OCI-LY7 (cell line): ENCODE results near the gene FOXO3. TPM values are rescaled to one million over a fixed set of nuclear protein-coding genes. Genes with fewer than 3 reads are reported as not detected.
A peak's percentile ranks its signal among the peaks of the same experiment; 100 is the strongest.

Experiments used
- BruUV-seq: library from RNA; stranded (reverse); fragments of 400-500 nt; replicated peaks from 2 replicates; lab custom pipeline; 2021; lab: Mats Ljungman, UMichigan
- CTCF ChIA-PET: fragments of 300-600 bp; sonication (Branson Sonifier 250); formaldehyde crosslinking; loops from one replicate; lab custom pipeline; 2022; ENCODE audit warnings: antibody characterized with exemption; ENCODE audit not compliant: unreplicated experiment; lab: Charles Lee
- POLR2A ChIA-PET: fragments of 300-600 bp; sonication (Branson Sonifier 250); formaldehyde crosslinking; loops from one replicate; lab custom pipeline; 2022; ENCODE audit warnings: antibody characterized with exemption; lab: Charles Lee
- DNase-seq: peaks from one replicate; pipeline ENCODE4 v3.0.0-alpha.2; 2015; ENCODE audit warnings: low spot score
- H2AFZ ChIP-seq: fragments of 200-600 bp; sonication (generic), shearing (Covaris generic); 2 replicates; pipeline ENCODE4 v1.6.1; 2014; ENCODE audit warnings: mild to moderate bottlenecking, antibody characterized with exemption, low read length, moderate library complexity
- H3K27ac ChIP-seq: fragments of 200-600 bp; sonication (generic); 2 replicates; pipeline ENCODE4 v1.5.1; 2014; ENCODE audit warnings: mixed run types, low read depth, mild to moderate bottlenecking, moderate library complexity, low read length, inconsistent platforms; ENCODE audit not compliant: poor library complexity, severe bottlenecking
- H3K36me3 ChIP-seq: fragments of 200-600 bp; sonication (generic); 2 replicates; pipeline ENCODE4 v1.6.1; 2014; ENCODE audit warnings: mild to moderate bottlenecking, antibody characterized with exemption, low read length, moderate library complexity, mixed read lengths; ENCODE audit not compliant: insufficient read depth
- H3K4me1 ChIP-seq: fragments of 200-600 bp; sonication (generic); 2 replicates; pipeline ENCODE4 v1.5.1; 2014; ENCODE audit warnings: mild to moderate bottlenecking, low read length; ENCODE audit not compliant: insufficient read depth, poor library complexity, severe bottlenecking
- H3K4me2 ChIP-seq: fragments of 200-600 bp; sonication (generic); 2 replicates; pipeline ENCODE4 v1.6.1; 2014; ENCODE audit warnings: mild to moderate bottlenecking, low read length
- H3K4me3 ChIP-seq: fragments of 200-600 bp; sonication (generic); 2 replicates; pipeline ENCODE4 v1.5.1; 2014; ENCODE audit warnings: mild to moderate bottlenecking, low read depth, low read length; ENCODE audit not compliant: poor library complexity, severe bottlenecking
- H3K79me2 ChIP-seq: fragments of 200-600 bp; sonication (generic); 2 replicates; pipeline ENCODE4 v1.6.1; 2016; ENCODE audit warnings: low read depth, mild to moderate bottlenecking, low read length, moderate library complexity, mixed read lengths; ENCODE audit not compliant: insufficient read depth
- H3K9me2 ChIP-seq: fragments of 200-600 bp; sonication (generic); 2 replicates; pipeline ENCODE4 v1.6.1; 2016; ENCODE audit warnings: mild to moderate bottlenecking, low read length, mixed read lengths; ENCODE audit not compliant: insufficient read depth
- H3K9me3 ChIP-seq: fragments of 200-600 bp; sonication (generic); 2 replicates; pipeline ENCODE4 v1.6.1; 2014; ENCODE audit warnings: mild to moderate bottlenecking, mixed run types, low read length, mixed read lengths
- H4K20me1 ChIP-seq: fragments of 200-600 bp; sonication (generic); 2 replicates; pipeline ENCODE4 v1.6.1; 2014; ENCODE audit warnings: mild to moderate bottlenecking, antibody characterized with exemption, low read length, moderate library complexity, mixed read lengths; ENCODE audit not compliant: insufficient read depth
- CTCF ChIP-seq: fragments of 200-600 bp; sonication (generic); conservative IDR thresholded peaks from 2 replicates; pipeline ENCODE4 v1.5.1; 2014; ENCODE audit warnings: mild to moderate bottlenecking, antibody characterized with exemption, low read length, moderate library complexity, mixed read lengths
- EZH2phosphoT487 ChIP-seq: fragments of 200-600 bp; sonication (generic); IDR thresholded peaks from 2 replicates; pipeline ENCODE4 v1.6.1; 2018; ENCODE audit warnings: low read depth, borderline replicate concordance, mild to moderate bottlenecking, mixed run types, antibody characterized with exemption, low read length, moderate library complexity, mixed read lengths
- intact Hi-C: fragments of 100-400 bp; cut with micrococcal nuclease; formaldehyde crosslinking; loops from one replicate; pipeline ENCODE4 v1.10.0; 2022; ENCODE audit not compliant: unreplicated experiment
- total RNA-seq, 2 experiments: library from RNA; depleted of rRNA in 1 of 2; stranded (reverse); fragments of >200 nt in 1 of 2; shearing (Covaris generic) in 1 of 2; gene quantifications; 2 replicates each; pipeline ENCODE4 v1.2.3, GENCODE V29; 2014 to 2022

Gene FOXO3
- total RNA-seq, 2 experiments from 2014 or later: 3.8 to 9.9 TPM

GRCh38 chr6:108556866-108557493 lies 3.7 kb upstream of the FOXO3 start:
- no peak for TF ChIP-seq CTCF
- TF ChIP-seq EZH2phosphoT487: no peak
- ChIA-PET POLR2A (interaction anchor here (0.7 to 1.1 kb wide), 2 partner anchors 20 to 326 kb away, joined by 3 read pairs; no protein-coding TSS in a partner anchor), CTCF (no interaction called here)
- no peaks in the 10 kb centered on the region for H3K9me2 ChIP-seq
- H2AFZ ChIP-seq: peak overlapping the region; percentile 72
- H3K36me3 ChIP-seq: no peaks in the 10 kb centered on the region
- no peaks in the 10 kb centered on the region for H3K79me2 ChIP-seq
- peak overlapping the region; percentile 91 for H3K4me3 ChIP-seq
- H3K27ac ChIP-seq: no peak overlapping the region
- DNase-seq: no peak
- H4K20me1 ChIP-seq: no peaks in the 10 kb centered on the region
- H3K9me3 ChIP-seq: no peaks in the 10 kb centered on the region
- BruUV-seq: no TSS peak
- intact Hi-C loops: loop anchor here (5.0 kb wide), 1 partner anchor 515 kb away; no protein-coding TSS in a partner anchor
- peak overlapping the region; percentile 94 for H3K4me2 ChIP-seq
- H3K4me1 ChIP-seq: peaks cover 13% of the 10 kb centered on the region

- no peaks in the 10 kb centered on the region for H3K79me2 ChIP-seq
- peak overlapping the region; percentile 94 for H3K4me2 ChIP-seq
- CTCF ChIA-PET: interaction anchor here (1.1 kb wide), 1 partner anchor 35 kb away, joined by 3 read pairs; no protein-coding TSS in a partner anchor
- H3K36me3 ChIP-seq: no peaks in the 10 kb centered on the region
- no TSS peak for BruUV-seq
- H3K27ac ChIP-seq: peak overlapping the region; percentile 61
- 0 out of 2 replicates have a peak, but pooled peaks have one; percentile 7 for TF ChIP-seq CTCF
- TF ChIP-seq EZH2phosphoT487: no peak
- H3K4me1 ChIP-seq: peaks cover 9% of the 10 kb centered on the region
- no peaks in the 10 kb centered on the region for H3K9me2 ChIP-seq
- H3K4me3 ChIP-seq: peak overlapping the region; percentile 91
- POLR2A ChIA-PET: interaction anchor here (0.5 to 1.1 kb wide), 6 partner anchors 18 to 601 kb away, joined by 3 to 5 read pairs (median 4); no protein-coding TSS in a partner anchor
- H4K20me1 ChIP-seq: peaks cover 1% of the 10 kb centered on the region; the same call in 1 of the 2 replicates
- intact Hi-C loops: loop anchor here (1.0 to 5.0 kb wide), 2 partner anchors 35 to 515 kb away; no protein-coding TSS in a partner anchor
- H3K9me3 ChIP-seq: no peaks in the 10 kb centered on the region
- peak; percentile 85 for DNase-seq
- peak overlapping the region; percentile 72 for H2AFZ ChIP-seq
These were observed 3.0 kb upstream of the FOXO3 start for GRCh38 chr6:108557494-108558371.
